K562 (cell line): ENCODE data around the gene CORT. TPM values are rescaled to one million over a fixed set of nuclear protein-coding genes. Genes with fewer than 3 reads are reported as not detected.
A peak's percentile ranks its signal among the peaks of the same experiment; 100 is the strongest.

Experiments used
- ATAC-seq: fragments of 200-7000 bp; cut with Tn5 transposase; 3 replicates; pipeline ENCODE4 v1.9.1; 2020; ENCODE audit warnings: moderate library complexity
- BruUV-seq: library from RNA; stranded (reverse); fragments of 400-500 nt; replicated peaks from 2 replicates; lab custom pipeline; 2021; lab: Mats Ljungman, UMichigan
- CTCF ChIA-PET: fragments of 300-600 bp; formaldehyde crosslinking; extraction: SDS; loops from one replicate; lab custom pipeline; 2021; ENCODE audit warnings: low intra/inter-chr PET ratio; lab: Yijun Ruan, JAX
- POLR2A ChIA-PET: fragments of 300-600, 350-650 bp; sonication (Branson Sonifier 250); formaldehyde crosslinking; extraction: SDS; loops from one replicate; lab custom pipeline; 2021; ENCODE audit warnings: antibody characterized with exemption, inconsistent platforms; lab: Yijun Ruan, JAX
- DNase-seq, 4 experiments: peaks; one replicate each; pipeline versions ENCODE4 v3.0.0 to v3.0.0-alpha.2; 2011 to 2018; ENCODE audit warnings: low spot score in 3 of 4, mixed read lengths in 3 of 4; ENCODE audit errors: extremely low read depth in 1 of 4
- FAIRE-seq: peaks from 2 replicates; lab custom pipeline; 2011; peaks lifted over from hg19 to GRCh38; lab: Jason Lieb, UNC
- H2AFZ ChIP-seq: 2 replicates; pipeline ENCODE4 v1.6.0; 2011; ENCODE audit warnings: low read depth, low read length, control low read depth, inconsistent platforms
- H3K27ac ChIP-seq: fragments of 200-600 bp; 3 replicates; pipeline ENCODE4 v1.8.0; 2011; ENCODE audit warnings: low read depth, mild to moderate bottlenecking, control low read depth, inconsistent platforms, low read length, moderate library complexity, mixed read lengths; ENCODE audit errors: extremely low read depth
- H3K27me3 ChIP-seq, 2 experiments: fragments of 300-600 bp in 1 of 2; 2 replicates in 1 of 2; 3 replicates in 1 of 2; pipeline versions ENCODE4 v1.6.0 to v1.8.0; 2011; ENCODE audit warnings: inconsistent platforms in 2 of 2, low read length in 2 of 2, mild to moderate bottlenecking in 1 of 2, mixed read lengths in 1 of 2, moderate library complexity in 1 of 2; ENCODE audit not compliant: control insufficient read depth in 2 of 2, insufficient read depth in 2 of 2
- H3K36me3 ChIP-seq: fragments of 300-600 bp; 3 replicates; pipeline ENCODE4 v1.8.0; 2011; ENCODE audit warnings: mild to moderate bottlenecking, low read length, inconsistent platforms; ENCODE audit not compliant: control insufficient read depth, insufficient read depth
- H3K4me1 ChIP-seq, 2 experiments: fragments of 200-600 bp in 1 of 2; replicated peaks in 1 of 2; 2 replicates in 1 of 2; 3 replicates in 1 of 2; pipeline versions ENCODE4 v1.5.1 to v1.8.0; 2011; ENCODE audit warnings: inconsistent platforms in 2 of 2, low read length in 2 of 2, mild to moderate bottlenecking in 1 of 2, mixed read lengths in 1 of 2, moderate library complexity in 1 of 2; ENCODE audit not compliant: control insufficient read depth in 2 of 2, insufficient read depth in 2 of 2
- H3K4me2 ChIP-seq: 2 replicates; pipeline ENCODE4 v1.6.1; 2011; ENCODE audit warnings: low read length, control low read depth, inconsistent platforms, mixed read lengths; ENCODE audit not compliant: insufficient read depth
- H3K4me3 ChIP-seq: fragments of 200-600 bp; sonication (generic), shearing (Covaris generic); 2 replicates; pipeline ENCODE4 v1.5.1; 2016; ENCODE audit warnings: control low read depth, inconsistent platforms
- H3K79me2 ChIP-seq: fragments of 200-600 bp; 3 replicates; pipeline ENCODE4 v1.8.0; 2011; ENCODE audit warnings: low read length, inconsistent platforms; ENCODE audit not compliant: control insufficient read depth, insufficient read depth
- H3K9ac ChIP-seq, 2 experiments: 2 replicates each; pipeline versions ENCODE4 v1.6.0 to v1.6.1; 2011; ENCODE audit warnings: low read depth in 2 of 2, low read length in 2 of 2, control low read depth in 1 of 2, inconsistent platforms in 1 of 2, mild to moderate bottlenecking in 1 of 2, mixed read lengths in 1 of 2; ENCODE audit not compliant: insufficient read depth in 1 of 2
- H3K9me1 ChIP-seq: one replicate; pipeline ENCODE4 v1.6.0; 2011; ENCODE audit warnings: inconsistent platforms, mild to moderate bottlenecking, low read length, moderate library complexity; ENCODE audit not compliant: control insufficient read depth, insufficient read depth
- H3K9me3 ChIP-seq: replicated peaks from 2 replicates; pipeline ENCODE4 v1.5.1; 2011; ENCODE audit warnings: low read depth, low read length, inconsistent platforms; ENCODE audit not compliant: control insufficient read depth, insufficient read depth
- H4K20me1 ChIP-seq: replicated peaks from 2 replicates; pipeline ENCODE4 v1.6.1; 2011; ENCODE audit warnings: low read length, inconsistent platforms, mixed read lengths; ENCODE audit not compliant: control insufficient read depth, insufficient read depth
- BRF1 ChIP-seq: IDR thresholded peaks from 3 replicates; pipeline ENCODE4 v1.6.1; 2011; ENCODE audit warnings: borderline replicate concordance, mild to moderate bottlenecking; ENCODE audit not compliant: insufficient read length; ENCODE audit errors: extremely low read depth
- EZH2 ChIP-seq: IDR thresholded peaks from 2 replicates; pipeline ENCODE4 v1.6.1; 2012; ENCODE audit warnings: low read depth, mild to moderate bottlenecking, inconsistent platforms, low read length, borderline replicate concordance
- NFIC ChIP-seq: fragments of 450-650 bp; IDR thresholded peaks from 2 replicates; pipeline ENCODE4 v1.6.1; 2017; ENCODE audit warnings: mild to moderate bottlenecking, inconsistent platforms
- RFX1 ChIP-seq: fragments of 450-650 bp; IDR thresholded peaks from 2 replicates; pipeline ENCODE4 v1.6.1; 2016; ENCODE audit warnings: mild to moderate bottlenecking, moderate library complexity
- TAF15 ChIP-seq: fragments of 200-400 bp; formaldehyde crosslinking; IDR thresholded peaks from 2 replicates; pipeline ENCODE4 v1.6.1; 2017; ENCODE audit warnings: mild to moderate bottlenecking, low read depth, low read length, moderate library complexity
- TCFL5 ChIP-seq: fragments of 250-450 bp; sonication (Bioruptor Pico); conservative IDR thresholded peaks from 2 replicates; pipeline ENCODE4 v1.6.1; 2021; ENCODE audit warnings: mild to moderate bottlenecking, moderate library complexity, matching md5 sums
- ZNF197 ChIP-seq: fragments of 200-800 bp; sonication (Bioruptor generic); IDR thresholded peaks from 2 replicates; pipeline ENCODE4 v1.6.1; 2016; ENCODE audit warnings: low read depth, missing genetic modification characterization, missing compliant biosample characterization
- WGBS: fragments of 100-300 bp; shearing (Covaris generic); methylation state at CpG from one replicate; pipeline ENCODE4 v1.1.6; 2016; ENCODE audit warnings: low coverage, mixed read lengths; ENCODE audit not compliant: insufficient coverage; ENCODE audit errors: missing lambda C conversion rate; 5-methylcytosine and 5-hydroxymethylcytosine counted together
- in situ Hi-C: fragments of 300-500 bp; cut with MboI; formaldehyde crosslinking; loops from 4 replicates; pipeline ENCODE4 v1.15.0; 2018; ENCODE audit warnings: inconsistent platforms, mixed read lengths
- intact Hi-C: fragments of 100-400 bp; cut with micrococcal nuclease; formaldehyde crosslinking; loops from 2 replicates; pipeline ENCODE4 v1.14.2; 2022
- polyA plus RNA-seq, 8 experiments: library from polyadenylated mRNA; depleted of rRNA in 4 of 8; stranded (reverse) in 5 of 8; unstranded in 3 of 8; fragments of >200 nt; fragmentation: Nextera tagmentation in 2 of 8; fragmentation: Illumina TruSeq in 1 of 8; extraction: Ambion mirVana in 2 of 8; extraction: Trizol in 1 of 8; gene quantifications; 2 replicates each; pipeline versions ENCODE4 v1.2.1 to v1.2.3, GENCODE V29; 2011 to 2014; ENCODE audit warnings: inconsistent platforms in 1 of 8, missing spikeins in 1 of 8
- total RNA-seq, 7 experiments: library from RNA; depleted of rRNA in 6 of 7; stranded (reverse); fragments of >200 nt in 6 of 7; fragmentation: Illumina TruSeq in 2 of 7; extraction: Trizol in 2 of 7; gene quantifications; 2 replicates each; pipeline versions ENCODE4 v1.2.1 to v1.2.3, GENCODE V29; 2011 to 2021; ENCODE audit warnings: low replicate concordance in 1 of 7
- TF ChIP-seq, protein P1 (sequence below): fragments of 250-450 bp; sonication (Bioruptor Pico); IDR thresholded peaks from 2 replicates; pipeline ENCODE4 v1.8.0; 2022; ENCODE audit warnings: moderate library complexity, mild to moderate bottlenecking, inconsistent platforms
- TF ChIP-seq, protein P2 (sequence below): fragments of 200-800 bp; sonication (Bioruptor generic); IDR thresholded peaks from 2 replicates; pipeline ENCODE4 v1.6.1; 2017; ENCODE audit warnings: missing genetic modification characterization, missing compliant biosample characterization
- TF ChIP-seq, protein P3 (sequence below): fragments of 250-450 bp; sonication (Bioruptor Pico); IDR thresholded peaks from 2 replicates; pipeline ENCODE4 v1.9.0; 2021; ENCODE audit warnings: mild to moderate bottlenecking, inconsistent platforms
- TF ChIP-seq, protein P4 (sequence below), 2 experiments: fragments of 450-650 bp; IDR thresholded peaks; 2 replicates each; pipeline ENCODE4 v1.6.1; 2018; ENCODE audit warnings: mild to moderate bottlenecking in 2 of 2, low read depth in 1 of 2; ENCODE audit not compliant: partially characterized antibody in 2 of 2

CORT gene
- total and polyA plus RNA-seq, 9 of the 15 experiments (the other 6 are each of a cell fraction or from before 2014, with no cell fraction given) = 0.08 to 0.54 (median 0.13) TPM; not detected in 5

DNA sequence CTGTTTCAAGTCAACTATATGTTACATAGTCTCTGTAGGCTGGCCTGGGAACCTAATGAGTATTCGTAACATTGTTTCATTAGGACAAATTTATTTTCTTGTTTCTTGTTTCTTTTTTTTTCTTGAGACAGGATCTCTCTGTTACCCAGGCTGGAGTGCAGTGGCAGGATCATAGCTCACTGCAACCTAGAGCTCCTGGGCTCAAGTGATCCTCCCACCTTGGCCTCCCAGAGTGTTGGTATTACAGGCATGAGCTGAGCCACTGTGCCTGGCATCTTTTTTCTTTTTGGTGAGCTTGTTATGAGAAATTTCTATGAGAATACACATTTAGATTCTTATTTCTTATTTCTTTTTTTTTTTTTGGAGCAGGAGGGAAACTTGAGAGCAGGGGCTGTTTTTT, 12.8 kb upstream of the CORT start (continued):
- TF ChIP-seq, protein P1, sequence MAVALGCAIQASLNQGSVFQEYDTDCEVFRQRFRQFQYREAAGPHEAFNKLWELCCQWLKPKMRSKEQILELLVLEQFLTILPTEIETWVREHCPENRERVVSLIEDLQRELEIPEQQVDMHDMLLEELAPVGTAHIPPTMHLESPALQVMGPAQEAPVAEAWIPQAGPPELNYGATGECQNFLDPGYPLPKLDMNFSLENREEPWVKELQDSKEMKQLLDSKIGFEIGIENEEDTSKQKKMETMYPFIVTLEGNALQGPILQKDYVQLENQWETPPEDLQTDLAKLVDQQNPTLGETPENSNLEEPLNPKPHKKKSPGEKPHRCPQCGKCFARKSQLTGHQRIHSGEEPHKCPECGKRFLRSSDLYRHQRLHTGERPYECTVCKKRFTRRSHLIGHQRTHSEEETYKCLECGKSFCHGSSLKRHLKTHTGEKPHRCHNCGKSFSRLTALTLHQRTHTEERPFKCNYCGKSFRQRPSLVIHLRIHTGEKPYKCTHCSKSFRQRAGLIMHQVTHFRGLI (CRISPR knock-in tag) = no peak
- TF ChIP-seq TCFL5 (CRISPR knock-in tag) (no peak), TAF15 (no peak), RFX1 (no peak)
- TF ChIP-seq, protein P2, sequence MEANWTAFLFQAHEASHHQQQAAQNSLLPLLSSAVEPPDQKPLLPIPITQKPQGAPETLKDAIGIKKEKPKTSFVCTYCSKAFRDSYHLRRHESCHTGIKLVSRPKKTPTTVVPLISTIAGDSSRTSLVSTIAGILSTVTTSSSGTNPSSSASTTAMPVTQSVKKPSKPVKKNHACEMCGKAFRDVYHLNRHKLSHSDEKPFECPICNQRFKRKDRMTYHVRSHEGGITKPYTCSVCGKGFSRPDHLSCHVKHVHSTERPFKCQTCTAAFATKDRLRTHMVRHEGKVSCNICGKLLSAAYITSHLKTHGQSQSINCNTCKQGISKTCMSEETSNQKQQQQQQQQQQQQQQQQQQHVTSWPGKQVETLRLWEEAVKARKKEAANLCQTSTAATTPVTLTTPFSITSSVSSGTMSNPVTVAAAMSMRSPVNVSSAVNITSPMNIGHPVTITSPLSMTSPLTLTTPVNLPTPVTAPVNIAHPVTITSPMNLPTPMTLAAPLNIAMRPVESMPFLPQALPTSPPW (CRISPR knock-in tag) = no peak

DNA sequence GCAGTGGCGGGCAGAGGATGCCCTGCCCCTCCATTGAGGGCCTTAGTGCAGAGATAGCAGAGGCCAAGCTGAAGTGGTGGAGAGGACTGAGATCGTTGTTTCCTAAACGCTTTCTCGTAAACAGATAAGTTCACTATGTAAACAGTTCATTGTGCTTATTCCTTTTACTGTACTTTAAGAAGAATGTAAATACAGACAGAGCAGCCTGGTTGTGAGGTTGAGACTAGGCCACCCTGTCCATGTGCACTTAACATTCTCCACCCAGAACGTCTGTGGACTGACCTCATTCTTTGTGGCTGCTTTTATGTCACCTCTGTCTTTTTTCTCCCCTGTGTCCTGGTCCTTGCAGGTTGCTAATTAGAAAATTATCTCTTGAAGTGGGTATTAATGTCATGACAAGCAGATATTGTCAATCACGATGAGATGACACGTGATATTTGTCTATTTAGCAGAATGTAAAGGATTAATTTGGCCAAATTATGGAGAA, 11.1 kb upstream of the CORT start:
- intact Hi-C loops (no loop called here), in situ Hi-C loops (no loop called here)
- no peak overlapping the region for H3K4me2 ChIP-seq
- POLR2A ChIA-PET = interaction anchor here (1.1 kb wide), 1 partner anchor 11 kb away, joined by 3 read pairs; the partner anchor contains the start of gene CORT
- no peaks in the 10 kb centered on the region for H3K9me1 ChIP-seq
- BruUV-seq = no TSS peak
- H3K9ac ChIP-seq = no peak overlapping the region
- no peak overlapping the region for H3K27ac ChIP-seq
- ATAC-seq = peak; percentile 41; the same call in 1 of the 3 replicates
- H3K9me3 ChIP-seq = no peaks in the 10 kb centered on the region
- H3K4me3 ChIP-seq = no peak overlapping the region
- WGBS = 46% methylated on average over 7 of the region's 7 CpGs
- DNase-seq = no peak
- no peak for FAIRE-seq
- CTCF ChIA-PET = no interaction called here
- H3K36me3 ChIP-seq = no peaks in the 10 kb centered on the region
- no peaks in the 10 kb centered on the region for H3K4me1 ChIP-seq
- no peak overlapping the region for H2AFZ ChIP-seq
- H3K79me2 ChIP-seq = no peaks in the 10 kb centered on the region
- H3K27me3 ChIP-seq = no peaks in the 10 kb centered on the region
- no peaks in the 10 kb centered on the region for H4K20me1 ChIP-seq
- TF ChIP-seq, protein P3, sequence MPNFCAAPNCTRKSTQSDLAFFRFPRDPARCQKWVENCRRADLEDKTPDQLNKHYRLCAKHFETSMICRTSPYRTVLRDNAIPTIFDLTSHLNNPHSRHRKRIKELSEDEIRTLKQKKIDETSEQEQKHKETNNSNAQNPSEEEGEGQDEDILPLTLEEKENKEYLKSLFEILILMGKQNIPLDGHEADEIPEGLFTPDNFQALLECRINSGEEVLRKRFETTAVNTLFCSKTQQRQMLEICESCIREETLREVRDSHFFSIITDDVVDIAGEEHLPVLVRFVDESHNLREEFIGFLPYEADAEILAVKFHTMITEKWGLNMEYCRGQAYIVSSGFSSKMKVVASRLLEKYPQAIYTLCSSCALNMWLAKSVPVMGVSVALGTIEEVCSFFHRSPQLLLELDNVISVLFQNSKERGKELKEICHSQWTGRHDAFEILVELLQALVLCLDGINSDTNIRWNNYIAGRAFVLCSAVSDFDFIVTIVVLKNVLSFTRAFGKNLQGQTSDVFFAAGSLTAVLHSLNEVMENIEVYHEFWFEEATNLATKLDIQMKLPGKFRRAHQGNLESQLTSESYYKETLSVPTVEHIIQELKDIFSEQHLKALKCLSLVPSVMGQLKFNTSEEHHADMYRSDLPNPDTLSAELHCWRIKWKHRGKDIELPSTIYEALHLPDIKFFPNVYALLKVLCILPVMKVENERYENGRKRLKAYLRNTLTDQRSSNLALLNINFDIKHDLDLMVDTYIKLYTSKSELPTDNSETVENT (CRISPR knock-in tag) = no peak
- TF ChIP-seq, protein P4, sequence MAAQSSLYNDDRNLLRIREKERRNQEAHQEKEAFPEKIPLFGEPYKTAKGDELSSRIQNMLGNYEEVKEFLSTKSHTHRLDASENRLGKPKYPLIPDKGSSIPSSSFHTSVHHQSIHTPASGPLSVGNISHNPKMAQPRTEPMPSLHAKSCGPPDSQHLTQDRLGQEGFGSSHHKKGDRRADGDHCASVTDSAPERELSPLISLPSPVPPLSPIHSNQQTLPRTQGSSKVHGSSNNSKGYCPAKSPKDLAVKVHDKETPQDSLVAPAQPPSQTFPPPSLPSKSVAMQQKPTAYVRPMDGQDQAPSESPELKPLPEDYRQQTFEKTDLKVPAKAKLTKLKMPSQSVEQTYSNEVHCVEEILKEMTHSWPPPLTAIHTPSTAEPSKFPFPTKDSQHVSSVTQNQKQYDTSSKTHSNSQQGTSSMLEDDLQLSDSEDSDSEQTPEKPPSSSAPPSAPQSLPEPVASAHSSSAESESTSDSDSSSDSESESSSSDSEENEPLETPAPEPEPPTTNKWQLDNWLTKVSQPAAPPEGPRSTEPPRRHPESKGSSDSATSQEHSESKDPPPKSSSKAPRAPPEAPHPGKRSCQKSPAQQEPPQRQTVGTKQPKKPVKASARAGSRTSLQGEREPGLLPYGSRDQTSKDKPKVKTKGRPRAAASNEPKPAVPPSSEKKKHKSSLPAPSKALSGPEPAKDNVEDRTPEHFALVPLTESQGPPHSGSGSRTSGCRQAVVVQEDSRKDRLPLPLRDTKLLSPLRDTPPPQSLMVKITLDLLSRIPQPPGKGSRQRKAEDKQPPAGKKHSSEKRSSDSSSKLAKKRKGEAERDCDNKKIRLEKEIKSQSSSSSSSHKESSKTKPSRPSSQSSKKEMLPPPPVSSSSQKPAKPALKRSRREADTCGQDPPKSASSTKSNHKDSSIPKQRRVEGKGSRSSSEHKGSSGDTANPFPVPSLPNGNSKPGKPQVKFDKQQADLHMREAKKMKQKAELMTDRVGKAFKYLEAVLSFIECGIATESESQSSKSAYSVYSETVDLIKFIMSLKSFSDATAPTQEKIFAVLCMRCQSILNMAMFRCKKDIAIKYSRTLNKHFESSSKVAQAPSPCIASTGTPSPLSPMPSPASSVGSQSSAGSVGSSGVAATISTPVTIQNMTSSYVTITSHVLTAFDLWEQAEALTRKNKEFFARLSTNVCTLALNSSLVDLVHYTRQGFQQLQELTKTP (IDR thresholded peaks at IDR 0.05; ENCODE audit: low read depth in 1 of 2, partially characterized antibody in 2 of 2) = peak in 1 of 2 experiments; percentile 87
- TF ChIP-seq EZH2 (no peak), BRF1 (no peak), ZNF197 (CRISPR knock-in tag) (no peak), NFIC (peak; percentile 41)
